GM12878 (cell line): ENCODE results near the gene PLPP3. TPM values are rescaled to one million over a fixed set of nuclear protein-coding genes. Genes with fewer than 3 reads are reported as not detected.

Experiments used
- CHD1 ChIP-seq: IDR thresholded peaks from 2 replicates; pipeline ENCODE4 v1.6.1; 2012; ENCODE audit warnings: low read depth, low read length, improper control_type of control experiment
- CHD4 ChIP-seq: fragments of 200-600 bp; sonication (generic); IDR thresholded peaks from 2 replicates; pipeline ENCODE4 v1.6.1; 2016; ENCODE audit warnings: mild to moderate bottlenecking
- E2F8 ChIP-seq: fragments of 450-650 bp; IDR thresholded peaks from 2 replicates; pipeline ENCODE4 v1.6.1; 2018; ENCODE audit warnings: mild to moderate bottlenecking, low read depth, moderate library complexity; ENCODE audit not compliant: partially characterized antibody
- IRF3 ChIP-seq: fragments of 450-650 bp; IDR thresholded peaks from 2 replicates; pipeline ENCODE4 v1.6.1; 2014; ENCODE audit warnings: mild to moderate bottlenecking
- JUNB ChIP-seq: IDR thresholded peaks from 2 replicates; pipeline ENCODE4 v1.6.1; 2016; ENCODE audit warnings: antibody characterized with exemption, mild to moderate bottlenecking
- KAT2A ChIP-seq: conservative IDR thresholded peaks from 2 replicates; pipeline ENCODE4 v1.6.1; 2011; ENCODE audit warnings: low read depth, low read length; ENCODE audit not compliant: control insufficient read depth
- MEF2A ChIP-seq: IDR thresholded peaks from 2 replicates; pipeline ENCODE4 v1.6.1; 2011; ENCODE audit warnings: low read depth, mild to moderate bottlenecking, low read length, moderate library complexity; ENCODE audit not compliant: insufficient read depth
- MTA2 ChIP-seq: fragments of 450-650 bp; IDR thresholded peaks from 2 replicates; pipeline ENCODE4 v1.6.1; 2016; ENCODE audit warnings: low read depth, mild to moderate bottlenecking, moderate library complexity
- MYB ChIP-seq: fragments of 150-350 bp; IDR thresholded peaks from 2 replicates; pipeline ENCODE4 v1.6.1; 2014; ENCODE audit warnings: mild to moderate bottlenecking, low read depth, low read length, borderline replicate concordance
- PAX5 ChIP-seq: IDR thresholded peaks from 2 replicates; pipeline ENCODE4 v1.6.1; 2011; ENCODE audit warnings: low read depth, low read length, borderline replicate concordance
- PAX8 ChIP-seq: fragments of 450-650 bp; IDR thresholded peaks from 2 replicates; pipeline ENCODE4 v1.6.1; 2017; ENCODE audit warnings: mild to moderate bottlenecking, moderate library complexity
- PKNOX1 ChIP-seq: fragments of 450-650 bp; IDR thresholded peaks from 2 replicates; pipeline ENCODE4 v1.6.1; 2016; ENCODE audit warnings: mild to moderate bottlenecking
- PRDM15 ChIP-seq: fragments of 450-650 bp; formaldehyde crosslinking; IDR thresholded peaks from 2 replicates; pipeline ENCODE4 v1.4.0; 2020; ENCODE audit warnings: mild to moderate bottlenecking, moderate library complexity
- RAD21 ChIP-seq: IDR thresholded peaks from 2 replicates; pipeline ENCODE4 v1.6.1; 2011; ENCODE audit warnings: mild to moderate bottlenecking, low read depth, low read length, moderate library complexity; ENCODE audit not compliant: insufficient read depth
- RB1 ChIP-seq: fragments of 450-650 bp; formaldehyde crosslinking; IDR thresholded peaks from 2 replicates; pipeline ENCODE4 v1.6.1; 2017; ENCODE audit warnings: mild to moderate bottlenecking, borderline replicate concordance
- RELA ChIP-seq: fragments of 450-650 bp; IDR thresholded peaks from 2 replicates; pipeline ENCODE4 v1.8.0; 2014; ENCODE audit warnings: borderline replicate concordance; ENCODE audit not compliant: partially characterized antibody
- SP1 ChIP-seq: IDR thresholded peaks from one replicate; pipeline ENCODE4 v1.6.1; 2011; ENCODE audit warnings: low read depth, low read length
- SREBF1 ChIP-seq: IDR thresholded peaks from 2 replicates; pipeline ENCODE4 v1.6.1; 2012; ENCODE audit warnings: mild to moderate bottlenecking, low read length
- TCF7 ChIP-seq: IDR thresholded peaks from 2 replicates; pipeline ENCODE4 v1.6.1; 2014; ENCODE audit warnings: antibody characterized with exemption, borderline replicate concordance
- ZBTB4 ChIP-seq: fragments of 450-650 bp; formaldehyde crosslinking; IDR thresholded peaks from 2 replicates; pipeline ENCODE4 v1.4.0; 2022; ENCODE audit warnings: mild to moderate bottlenecking, moderate library complexity
- ZNF622 ChIP-seq: fragments of 450-650 bp; IDR thresholded peaks from 2 replicates; pipeline ENCODE4 v1.6.1; 2017; ENCODE audit warnings: mild to moderate bottlenecking, inconsistent platforms
- polyA plus RNA-seq, 11 experiments: library from polyadenylated mRNA; depleted of rRNA in 4 of 11; unstranded in 6 of 11; stranded (reverse) in 5 of 11; fragments of >200 nt; fragmentation: Nextera tagmentation in 4 of 11; fragmentation: Illumina TruSeq in 1 of 11; extraction: Ambion mirVana in 4 of 11; extraction: Trizol in 1 of 11; gene quantifications; 1 replicate in 1 of 11; 2 replicates in 10 of 11; pipeline versions ENCODE4 v1.2.1 to v1.2.3, GENCODE V29; 2011 to 2016; ENCODE audit warnings: inconsistent platforms in 2 of 11, missing spikeins in 2 of 11, low read depth in 1 of 11
- total RNA-seq, 4 experiments: library from RNA; depleted of rRNA in 3 of 4; stranded (reverse); fragments of >200 nt in 3 of 4; fragmentation: Illumina TruSeq in 1 of 4; extraction: Trizol in 1 of 4; gene quantifications; 2 replicates each; pipeline versions ENCODE4 v1.2.1 to v1.2.3, GENCODE V29; 2013 to 2021

Gene PLPP3
- total and polyA plus RNA-seq, 10 of the 15 experiments (the other 5 are each of a cell fraction or from before 2014, with no cell fraction given) = 6.4 to 26.8 (median 9.5) TPM

GRCh38 chr1:56533621-56534020, 45.7 kb downstream of the PLPP3 start (continued):
- no peak for TF ChIP-seq PAX8
- no peak for TF ChIP-seq SREBF1
- no peak for TF ChIP-seq ZBTB4 (CRISPR knock-in tag)
- TF ChIP-seq MYB = no peak
- no peak for TF ChIP-seq RB1
- peak; percentile 68 for TF ChIP-seq TCF7
- TF ChIP-seq CHD1 = no peak
- no peak for TF ChIP-seq SP1
- TF ChIP-seq CHD4 = no peak
- TF ChIP-seq PRDM15 (CRISPR knock-in tag) = no peak
- no peak for TF ChIP-seq E2F8
- TF ChIP-seq PKNOX1 = no peak
- TF ChIP-seq RELA = no peak
- no peak for TF ChIP-seq IRF3
- 0 out of 2 replicates have a peak, but pooled peaks have one; percentile 51 for TF ChIP-seq MEF2A
- peak; percentile 97 for TF ChIP-seq JUNB
- TF ChIP-seq RAD21 = no peak
- no peak for TF ChIP-seq PAX5
- TF ChIP-seq KAT2A = no peak
- no peak for TF ChIP-seq ZNF622
- peak; percentile 70 for TF ChIP-seq MTA2
